Stimulated activated CD8-positive, alpha-beta memory T cell treated with anti-CD3 and anti-CD28 coated beads, Interleukin-2, amount 100 ng/mL, for 1 hour (primary cell): ENCODE measurements around the gene SLC7A11.

Experiments used
- DNase-seq, 2 donors: peaks; one replicate each; pipeline ENCODE4 v3.0.0-alpha.2; 2020; ENCODE audit warnings: low read depth in 2 of 2

Gene SLC7A11

GRCh38 chr4:138242076-138242833, at the start of gene SLC7A11:
TSS of gene SLC7A11 (minus strand) at chr4:138242349. CDS start at chr4:138242069, 280 bp downstream.
- DNase-seq, result no peak

GRCh38 chr4:138291431-138291830, 49.3 kb upstream of the SLC7A11 start:
- DNase-seq, result no peak

GRCh38 chr4:138290805-138291204, 48.7 kb upstream of the SLC7A11 start:
- DNase-seq, result no peak

GRCh38 chr4:138279286-138279685, 37.1 kb upstream of the SLC7A11 start:
- DNase-seq, result no peak

- DNase-seq, result no peak
These were observed 35.0 kb upstream of the SLC7A11 start for GRCh38 chr4:138277133-138277532.

GRCh38 chr4:138275963-138276621, 33.9 kb upstream of the SLC7A11 start:
- no peak for DNase-seq

- no peak for DNase-seq
These were observed 33.1 kb upstream of the SLC7A11 start for GRCh38 chr4:138275216-138275615.

- no peak for DNase-seq
These were observed 27.0 kb upstream of the SLC7A11 start for GRCh38 chr4:138269175-138269574.

GRCh38 chr4:138267835-138268234, 25.7 kb upstream of the SLC7A11 start:
- no peak for DNase-seq

GRCh38 chr4:138266948-138267347, 24.8 kb upstream of the SLC7A11 start:
- no peak for DNase-seq

GRCh38 chr4:138263247-138263816, 21.2 kb upstream of the SLC7A11 start:
- DNase-seq, result no peak

- DNase-seq, result no peak
These were observed 20.3 kb upstream of the SLC7A11 start for GRCh38 chr4:138262469-138262868.

GRCh38 chr4:138262030-138262429, 19.9 kb upstream of the SLC7A11 start:
- no peak for DNase-seq

GRCh38 chr4:138259824-138260223, 17.7 kb upstream of the SLC7A11 start:
- no peak for DNase-seq

GRCh38 chr4:138259271-138259670, 17.1 kb upstream of the SLC7A11 start:
- no peak for DNase-seq

- DNase-seq, result no peak
These were observed 14.5 kb upstream of the SLC7A11 start for GRCh38 chr4:138256608-138257007.

GRCh38 chr4:138255917-138256597, 13.9 kb upstream of the SLC7A11 start:
- no peak for DNase-seq

- DNase-seq, result no peak
These were observed 10.4 kb upstream of the SLC7A11 start for GRCh38 chr4:138252551-138252950.

GRCh38 chr4:138251938-138252337, 9.8 kb upstream of the SLC7A11 start:
- no peak for DNase-seq

GRCh38 chr4:138249132-138249531, 7.0 kb upstream of the SLC7A11 start:
- no peak for DNase-seq

- no peak for DNase-seq
These were observed 5.9 kb upstream of the SLC7A11 start for GRCh38 chr4:138248058-138248457.

- DNase-seq, result no peak
These were observed 5.5 kb upstream of the SLC7A11 start for GRCh38 chr4:138247643-138248042.
